BLaER1 (cell line): ENCODE results near the gene NAB2.

ENCODE experiments used
- H3K27ac ChIP-seq: shearing (Covaris generic); formaldehyde crosslinking; 2 replicates; pipeline ENCODE4 v1.8.1; 2022
- H3K27me3 ChIP-seq: shearing (Covaris generic); formaldehyde crosslinking; 2 replicates; pipeline ENCODE4 v1.8.1; 2022
- H3K36me3 ChIP-seq: shearing (Covaris generic); formaldehyde crosslinking; 2 replicates; pipeline ENCODE4 v1.8.1; 2022
- H3K4me1 ChIP-seq: shearing (Covaris generic); formaldehyde crosslinking; 2 replicates; pipeline ENCODE4 v1.8.1; 2022
- H3K4me2 ChIP-seq: shearing (Covaris generic); formaldehyde crosslinking; 2 replicates; pipeline ENCODE4 v1.8.1; 2022
- H3K4me3 ChIP-seq: shearing (Covaris generic); formaldehyde crosslinking; 2 replicates; pipeline ENCODE4 v1.8.1; 2022
- H3K9ac ChIP-seq: shearing (Covaris generic); formaldehyde crosslinking; 2 replicates; pipeline ENCODE4 v1.8.1; 2022
- H3K9me3 ChIP-seq: shearing (Covaris generic); formaldehyde crosslinking; 2 replicates; pipeline ENCODE4 v1.8.1; 2022
- H4K20me1 ChIP-seq: shearing (Covaris generic); formaldehyde crosslinking; 2 replicates; pipeline ENCODE4 v1.8.1; 2022
- Cebpa-rat ChIP-seq: shearing (Covaris generic); IDR thresholded peaks from 2 replicates; pipeline ENCODE4 v1.8.1; 2022

Gene NAB2

DNA sequence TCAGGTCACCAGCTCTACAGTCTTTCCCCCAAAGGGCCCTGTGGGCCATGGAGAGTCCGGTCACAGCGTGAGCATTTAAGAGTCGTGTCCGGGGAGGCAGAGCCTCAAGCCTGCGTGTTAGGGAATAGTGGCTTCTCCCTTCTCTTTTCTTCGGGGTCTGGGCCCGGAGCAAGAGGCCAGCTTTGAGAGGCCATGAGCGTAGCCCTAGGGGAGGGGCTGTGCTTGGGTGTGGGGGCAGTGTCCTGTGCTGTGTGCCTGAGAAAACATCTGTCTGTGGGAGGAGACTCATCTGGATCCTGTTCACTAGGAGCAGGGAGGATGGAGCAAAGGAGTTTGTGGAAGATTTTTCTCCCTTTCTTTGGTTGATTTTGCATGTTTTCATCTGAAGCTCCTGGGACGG, 53.2 kb downstream of the NAB2 start:
- no peak overlapping the region for H3K27ac ChIP-seq
- no peaks in the 10 kb centered on the region for H3K27me3 ChIP-seq

DNA sequence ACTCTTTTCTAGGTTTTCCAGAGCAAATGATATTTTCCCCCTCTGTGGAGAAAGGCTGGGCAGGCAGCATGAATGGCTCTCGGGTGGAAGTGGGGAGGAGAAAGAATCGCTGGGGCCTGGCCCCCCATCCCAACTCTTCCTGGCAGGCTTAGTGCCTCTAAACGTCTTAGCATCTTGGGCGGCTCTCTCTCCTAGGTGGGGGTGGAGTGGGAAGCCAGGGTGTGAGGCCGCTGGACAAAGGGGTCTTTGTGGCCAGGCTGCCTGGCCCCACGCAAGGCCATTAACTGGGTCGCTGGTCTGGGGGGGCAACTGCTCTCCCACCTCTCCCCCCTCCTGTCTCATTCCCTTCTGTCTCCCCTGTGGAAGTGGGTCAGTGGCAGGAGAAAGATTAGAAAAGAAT, 53.8 kb downstream of the NAB2 start:
- H3K4me1 ChIP-seq = peaks cover 37% of the 10 kb centered on the region
- H3K4me2 ChIP-seq = peak overlapping the region; percentile 12; the same call in 1 of the 2 replicates
- no peak overlapping the region for H3K4me3 ChIP-seq
- no peaks in the 10 kb centered on the region for H3K9me3 ChIP-seq
- TF ChIP-seq Cebpa-rat = no peak
- H3K36me3 ChIP-seq = peaks cover 72% of the 10 kb centered on the region
- no peaks in the 10 kb centered on the region for H4K20me1 ChIP-seq
- H3K27ac ChIP-seq = no peak overlapping the region
- no peaks in the 10 kb centered on the region for H3K27me3 ChIP-seq
- H3K9ac ChIP-seq = no peak overlapping the region

More for the DNA sequence above, 53.2 kb downstream of the NAB2 start:
- peaks cover 31% of the 10 kb centered on the region for H3K4me1 ChIP-seq
- no peaks in the 10 kb centered on the region for H4K20me1 ChIP-seq
- H3K4me3 ChIP-seq = no peak overlapping the region
- H3K9me3 ChIP-seq = no peaks in the 10 kb centered on the region
- no peak overlapping the region for H3K9ac ChIP-seq
- no peak overlapping the region for H3K4me2 ChIP-seq
- H3K36me3 ChIP-seq = peaks cover 72% of the 10 kb centered on the region
- TF ChIP-seq Cebpa-rat = no peak

DNA sequence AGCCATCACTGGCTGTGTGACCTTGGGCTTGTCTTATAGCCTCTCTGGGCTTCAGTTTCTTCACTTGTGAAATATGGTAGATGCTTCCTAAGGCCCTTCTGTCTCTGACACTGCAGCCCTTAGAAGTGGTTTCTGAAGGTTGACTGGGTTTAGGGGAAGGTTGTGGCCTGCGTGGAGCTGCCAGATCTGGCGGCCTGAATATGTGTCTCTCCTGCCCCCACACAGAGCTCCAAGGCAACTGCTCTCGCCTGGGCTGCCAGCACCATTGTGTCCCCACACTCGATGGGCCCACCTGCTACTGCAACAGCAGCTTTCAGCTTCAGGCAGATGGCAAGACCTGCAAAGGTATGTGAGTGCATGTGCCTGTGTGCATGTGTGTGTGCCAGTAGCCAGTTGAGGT, 54.5 kb downstream of the NAB2 start:
- Histone ChIP-seq H3K9ac (no peak overlapping the region), H3K4me3 (no peak overlapping the region), H3K9me3 (no peaks in the 10 kb centered on the region), H3K4me2 (peak overlapping the region; percentile 12; the same call in 1 of the 2 replicates), H3K27me3 (no peaks in the 10 kb centered on the region), H3K4me1 (peaks cover 40% of the 10 kb centered on the region), H3K36me3 (peaks cover 70% of the 10 kb centered on the region), H4K20me1 (no peaks in the 10 kb centered on the region), H3K27ac (no peak overlapping the region)
- TF ChIP-seq Cebpa-rat = no peak
